ENCODE results near the gene BST2.

BST2 gene

GRCh38 chr19:17415121-17415520, 9.7 kb upstream of the BST2 start:
- H3K27ac ChIP-seq, result no peak overlapping the region
- no peak for TF ChIP-seq CTCF (conservative IDR thresholded peaks at IDR 0.05)

GRCh38 chr19:17414097-17414496, 8.7 kb upstream of the BST2 start:
- H3K27ac ChIP-seq, result no peak overlapping the region
- TF ChIP-seq CTCF (conservative IDR thresholded peaks at IDR 0.05), result no peak

DNA sequence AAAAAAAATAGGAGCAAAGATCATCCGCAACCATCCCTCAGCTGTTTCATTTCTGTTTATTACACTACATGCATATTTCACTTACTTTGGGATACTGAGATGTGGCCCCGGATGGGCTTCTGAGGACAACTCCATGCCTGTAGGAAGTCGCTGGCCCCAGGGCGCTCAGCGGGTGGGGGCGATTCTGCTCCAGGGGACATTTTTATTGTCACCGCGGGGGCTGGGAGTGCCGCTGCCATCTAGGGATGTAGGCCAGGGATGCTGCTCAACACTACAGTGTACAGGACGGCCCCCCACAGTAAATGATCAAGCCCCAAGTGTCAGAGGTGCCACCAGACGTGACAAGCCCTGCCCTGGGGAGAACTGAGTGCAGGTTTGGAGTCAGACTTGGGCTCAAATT, 6.4 kb upstream of the BST2 start:
- no peak for TF ChIP-seq CTCF (conservative IDR thresholded peaks at IDR 0.05)

DNA sequence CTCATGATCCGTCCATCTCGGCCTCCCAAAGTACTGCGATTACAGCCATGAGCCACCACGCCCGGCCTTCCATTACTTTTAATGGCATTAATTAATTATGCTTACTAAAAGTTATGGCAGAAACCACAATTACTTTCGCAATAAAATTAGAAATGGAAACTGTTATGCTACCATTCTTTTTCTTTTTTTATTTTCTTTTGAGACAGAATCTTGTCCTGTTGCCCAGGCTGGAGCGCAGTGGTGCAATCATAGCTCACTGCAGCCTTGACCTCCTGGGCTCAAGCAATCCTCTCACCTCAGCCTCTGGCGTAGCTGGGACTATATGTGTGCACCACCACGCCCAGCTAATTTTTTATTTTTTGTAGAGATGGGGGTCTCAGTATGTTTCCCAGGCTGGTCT, 4.6 kb upstream of the BST2 start:
- no peak for TF ChIP-seq CTCF (conservative IDR thresholded peaks at IDR 0.05)
- H3K27ac ChIP-seq, result no peak overlapping the region

More for the DNA sequence above, 6.4 kb upstream of the BST2 start:
- no peak overlapping the region for H3K27ac ChIP-seq

DNA sequence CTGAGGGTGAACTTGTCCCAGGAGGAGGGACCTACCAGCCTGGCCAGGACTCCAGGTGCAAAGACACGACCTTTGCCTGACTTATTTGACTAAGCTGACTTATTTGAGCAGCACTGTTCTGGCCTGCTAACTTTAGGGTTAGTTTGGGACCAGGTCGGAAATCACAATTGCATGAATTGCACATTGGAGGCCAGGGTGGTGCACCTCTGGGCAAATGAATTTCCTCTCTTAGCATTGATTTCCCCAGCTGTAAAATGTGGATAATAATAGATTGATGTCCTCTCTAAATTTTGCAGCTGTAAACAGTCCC, 1.4 kb upstream of the BST2 start:
- no peak for TF ChIP-seq CTCF (conservative IDR thresholded peaks at IDR 0.05)
- no peak overlapping the region for H3K27ac ChIP-seq

DNA sequence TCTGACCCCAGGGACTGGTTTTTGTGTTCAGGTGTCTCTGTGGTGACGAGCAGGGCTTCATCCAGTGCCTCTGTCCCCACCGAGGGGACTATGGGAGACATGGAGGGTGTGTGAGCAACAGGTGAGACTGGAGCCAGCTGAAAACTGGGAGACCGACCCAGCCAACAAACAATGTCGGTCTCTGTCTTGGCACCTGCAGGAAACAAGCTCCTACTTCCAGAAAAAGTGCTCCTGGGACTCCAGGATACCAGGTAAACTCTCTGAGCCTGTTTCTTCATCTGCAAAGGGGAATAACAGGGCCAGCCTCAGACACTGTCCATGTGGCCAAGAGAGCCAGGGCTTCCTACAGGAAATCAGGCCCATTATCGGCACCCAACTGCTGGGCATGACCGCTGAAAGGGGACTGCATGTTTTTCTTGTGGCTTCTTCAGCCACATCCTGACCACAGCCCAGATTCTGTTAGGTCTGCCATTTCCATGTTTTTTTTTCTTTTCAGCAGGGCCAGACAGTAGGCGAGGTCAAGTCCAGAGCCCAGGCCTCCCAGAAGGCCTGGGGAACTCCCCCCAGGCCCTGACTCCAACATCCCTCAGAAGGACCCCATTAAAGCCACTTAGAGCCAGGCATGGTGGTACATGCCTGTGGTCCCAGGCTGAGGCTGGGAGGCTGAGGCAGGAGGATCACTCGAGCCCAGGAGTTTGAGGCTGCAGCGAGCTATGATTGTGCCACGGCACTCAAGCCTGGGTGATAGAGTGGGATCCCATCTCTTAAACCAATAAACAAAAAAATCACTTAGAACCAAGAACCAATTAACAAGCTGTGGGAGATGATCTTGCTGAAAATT, 836 bp upstream of the BST2 start:
- no peak for TF ChIP-seq CTCF (conservative IDR thresholded peaks at IDR 0.05)
- H3K27ac ChIP-seq, result no peak overlapping the region

- no peak overlapping the region for H3K27ac ChIP-seq
- no peak for TF ChIP-seq CTCF (conservative IDR thresholded peaks at IDR 0.05)
Observed at GRCh38 chr19:17404621-17405249, 695 bp downstream of the BST2 start.
